ENCODE data around the gene KIFC3.

The KIFC3 gene

GRCh38 chr16:57743886-57744641, 58.2 kb downstream of the KIFC3 start:
- H3K9ac ChIP-seq (ENCODE audit: low read length in 2 of 2), result no peak overlapping the region
- no peaks in the 10 kb centered on the region for H3K4me1 ChIP-seq (ENCODE audit: control insufficient read depth, insufficient read depth, low read length)
- H3K27ac ChIP-seq (ENCODE audit: low read length), result no peak overlapping the region
- no peak overlapping the region for H3K4me3 ChIP-seq (ENCODE audit: low read length in 2 of 2)
- H3K36me3 ChIP-seq (ENCODE audit: control insufficient read depth in 2 of 2, insufficient read depth in 2 of 2, low read length in 2 of 2), result peaks cover 4 to 10% of the 10 kb centered on the region in 2 donors
- no peaks in the 10 kb centered on the region for H3K27me3 ChIP-seq (ENCODE audit: control insufficient read depth in 1 of 2, insufficient read depth in 2 of 2, low read length in 2 of 2)
- no peaks in the 10 kb centered on the region for H3K9me3 ChIP-seq (ENCODE audit: control insufficient read depth in 2 of 2, low read length in 2 of 2)

- no peak overlapping the region for H3K27ac ChIP-seq (ENCODE audit: low read length)
- no peaks in the 10 kb centered on the region for H3K9me3 ChIP-seq (ENCODE audit: control insufficient read depth in 2 of 2, low read length in 2 of 2)
- no peak overlapping the region for H3K4me3 ChIP-seq (ENCODE audit: low read length in 2 of 2)
- H3K36me3 ChIP-seq (ENCODE audit: control insufficient read depth in 2 of 2, insufficient read depth in 2 of 2, low read length in 2 of 2), result peaks cover 4 to 10% of the 10 kb centered on the region in 2 donors
- no peak overlapping the region for H3K9ac ChIP-seq (ENCODE audit: low read length in 2 of 2)
- no peaks in the 10 kb centered on the region for H3K4me1 ChIP-seq (ENCODE audit: control insufficient read depth, insufficient read depth, low read length)
- H3K27me3 ChIP-seq (ENCODE audit: control insufficient read depth in 1 of 2, insufficient read depth in 2 of 2, low read length in 2 of 2), result no peaks in the 10 kb centered on the region
Measured at GRCh38 chr16:57743458-57743857, 58.8 kb downstream of the KIFC3 start.

GRCh38 chr16:57742543-57742942, 59.7 kb downstream of the KIFC3 start:
- H3K36me3 ChIP-seq (ENCODE audit: control insufficient read depth in 2 of 2, insufficient read depth in 2 of 2, low read length in 2 of 2), result peaks cover 4 to 10% of the 10 kb centered on the region in 2 donors

GRCh38 chr16:57741660-57742191, 60.6 kb downstream of the KIFC3 start:
- Histone ChIP-seq H3K4me1 (ENCODE audit: control insufficient read depth, insufficient read depth, low read length) (peaks cover 4% of the 10 kb centered on the region), H3K9ac (ENCODE audit: low read length in 2 of 2) (no peak overlapping the region)

More at GRCh38 chr16:57742543-57742942, 59.7 kb downstream of the KIFC3 start:
- no peaks in the 10 kb centered on the region for H3K9me3 ChIP-seq (ENCODE audit: control insufficient read depth in 2 of 2, low read length in 2 of 2)
- no peaks in the 10 kb centered on the region for H3K27me3 ChIP-seq (ENCODE audit: control insufficient read depth in 1 of 2, insufficient read depth in 2 of 2, low read length in 2 of 2)
- H3K27ac ChIP-seq (ENCODE audit: low read length), result no peak overlapping the region
- no peak overlapping the region for H3K9ac ChIP-seq (ENCODE audit: low read length in 2 of 2)
- H3K4me3 ChIP-seq (ENCODE audit: low read length in 2 of 2), result no peak overlapping the region
- no peaks in the 10 kb centered on the region for H3K4me1 ChIP-seq (ENCODE audit: control insufficient read depth, insufficient read depth, low read length)

GRCh38 chr16:57740423-57741071, 61.7 kb downstream of the KIFC3 start:
- Histone ChIP-seq H3K27ac (ENCODE audit: low read length) (no peak overlapping the region), H3K36me3 (ENCODE audit: control insufficient read depth in 2 of 2, insufficient read depth in 2 of 2, low read length in 2 of 2) (peaks cover 4 to 9% of the 10 kb centered on the region in 2 donors), H3K4me1 (ENCODE audit: control insufficient read depth, insufficient read depth, low read length) (peaks cover 11% of the 10 kb centered on the region), H3K9ac (ENCODE audit: low read length in 2 of 2) (no peak overlapping the region), H3K27me3 (ENCODE audit: control insufficient read depth in 1 of 2, insufficient read depth in 2 of 2, low read length in 2 of 2) (no peaks in the 10 kb centered on the region), H3K9me3 (ENCODE audit: control insufficient read depth in 2 of 2, low read length in 2 of 2) (no peaks in the 10 kb centered on the region), H3K4me3 (ENCODE audit: low read length in 2 of 2) (no peak overlapping the region)

More at GRCh38 chr16:57741660-57742191, 60.6 kb downstream of the KIFC3 start:
- peaks cover 4 to 10% of the 10 kb centered on the region in 2 donors for H3K36me3 ChIP-seq (ENCODE audit: control insufficient read depth in 2 of 2, insufficient read depth in 2 of 2, low read length in 2 of 2)
- H3K27ac ChIP-seq (ENCODE audit: low read length), result no peak overlapping the region
- no peaks in the 10 kb centered on the region for H3K9me3 ChIP-seq (ENCODE audit: control insufficient read depth in 2 of 2, low read length in 2 of 2)
- no peak overlapping the region for H3K4me3 ChIP-seq (ENCODE audit: low read length in 2 of 2)
- H3K27me3 ChIP-seq (ENCODE audit: control insufficient read depth in 1 of 2, insufficient read depth in 2 of 2, low read length in 2 of 2), result no peaks in the 10 kb centered on the region

GRCh38 chr16:57739756-57740422, 62.4 kb downstream of the KIFC3 start:
- peaks cover 4 to 9% of the 10 kb centered on the region in 2 donors for H3K36me3 ChIP-seq (ENCODE audit: control insufficient read depth in 2 of 2, insufficient read depth in 2 of 2, low read length in 2 of 2)
- H3K27ac ChIP-seq (ENCODE audit: low read length), result no peak overlapping the region

GRCh38 chr16:57738844-57739243, 63.4 kb downstream of the KIFC3 start:
- H3K27ac ChIP-seq (ENCODE audit: low read length), result no peak overlapping the region

More at GRCh38 chr16:57739756-57740422, 62.4 kb downstream of the KIFC3 start:
- H3K27me3 ChIP-seq (ENCODE audit: control insufficient read depth in 1 of 2, insufficient read depth in 2 of 2, low read length in 2 of 2), result no peaks in the 10 kb centered on the region
- no peaks in the 10 kb centered on the region for H3K9me3 ChIP-seq (ENCODE audit: control insufficient read depth in 2 of 2, low read length in 2 of 2)
- no peak overlapping the region for H3K9ac ChIP-seq (ENCODE audit: low read length in 2 of 2)
- H3K4me3 ChIP-seq (ENCODE audit: low read length in 2 of 2), result no peak overlapping the region
- peaks cover 11% of the 10 kb centered on the region for H3K4me1 ChIP-seq (ENCODE audit: control insufficient read depth, insufficient read depth, low read length)

GRCh38 chr16:57736419-57737351, 65.6 kb downstream of the KIFC3 start:
- Histone ChIP-seq H3K27ac (ENCODE audit: low read length) (peak overlapping the region; percentile 41), H3K4me3 (ENCODE audit: low read length in 2 of 2) (peak overlapping the region; percentile 65 to 93), H3K9ac (ENCODE audit: low read length in 2 of 2) (peak overlapping the region; percentile 66 to 72), H3K9me3 (ENCODE audit: control insufficient read depth in 2 of 2, low read length in 2 of 2) (no peaks in the 10 kb centered on the region), H3K36me3 (ENCODE audit: control insufficient read depth in 2 of 2, insufficient read depth in 2 of 2, low read length in 2 of 2) (no peaks in the 10 kb centered on the region), H3K4me1 (ENCODE audit: control insufficient read depth, insufficient read depth, low read length) (peaks cover 16% of the 10 kb centered on the region), H3K27me3 (ENCODE audit: control insufficient read depth in 1 of 2, insufficient read depth in 2 of 2, low read length in 2 of 2) (no peaks in the 10 kb centered on the region)

More at GRCh38 chr16:57738844-57739243, 63.4 kb downstream of the KIFC3 start:
- Histone ChIP-seq H3K9ac (ENCODE audit: low read length in 2 of 2) (no peak overlapping the region), H3K36me3 (ENCODE audit: control insufficient read depth in 2 of 2, insufficient read depth in 2 of 2, low read length in 2 of 2) (peaks cover 4 to 5% of the 10 kb centered on the region in 2 donors), H3K27me3 (ENCODE audit: control insufficient read depth in 1 of 2, insufficient read depth in 2 of 2, low read length in 2 of 2) (no peaks in the 10 kb centered on the region), H3K4me1 (ENCODE audit: control insufficient read depth, insufficient read depth, low read length) (peaks cover 16% of the 10 kb centered on the region), H3K9me3 (ENCODE audit: control insufficient read depth in 2 of 2, low read length in 2 of 2) (no peaks in the 10 kb centered on the region), H3K4me3 (ENCODE audit: low read length in 2 of 2) (no peak overlapping the region)

- Histone ChIP-seq H3K27ac (ENCODE audit: low read length) (peak within 1 kb of the TSS; percentile 87), H3K9ac (ENCODE audit: low read length in 2 of 2) (peak within 1 kb of the TSS; percentile 96 to 97), H3K27me3 (ENCODE audit: control insufficient read depth in 1 of 2, insufficient read depth in 2 of 2, low read length in 2 of 2) (no peaks in the 10 kb centered on the region), H3K4me1 (ENCODE audit: control insufficient read depth, insufficient read depth, low read length) (peaks cover 16% of the 10 kb centered on the region), H3K9me3 (ENCODE audit: control insufficient read depth in 2 of 2, low read length in 2 of 2) (no peaks in the 10 kb centered on the region), H3K4me3 (ENCODE audit: low read length in 2 of 2) (peak within 1 kb of the TSS; percentile 91 to 98), H3K36me3 (ENCODE audit: control insufficient read depth in 2 of 2, insufficient read depth in 2 of 2, low read length in 2 of 2) (no peaks in the 10 kb centered on the region)
Measured at GRCh38 chr16:57735755-57736418, 66.4 kb downstream of the KIFC3 start, which contains the start of gene KATNB1. Gene KATNB1 (plus strand): TSS chr16:57735770. CDS start chr16:57737244, 1,474 bp downstream.
